Measurements from ENCODE around the gene SLC2A1.

GRCh38 chr1:42999308-42999707, 40.6 kb upstream of the SLC2A1 start:
- TF ChIP-seq CTCF (IDR thresholded peaks at IDR 0.05; ENCODE audit: low read depth, low read length) (no peak), EZH2phosphoT487 (IDR thresholded peaks at IDR 0.05; ENCODE audit: low read depth) (no peak)

Measured in OCI-LY3 (cell line).